Stomach smooth muscle (tissue), 2 donors: ENCODE measurements around the gene HFM1.
"Not testable (repeated sequence)": the region's sequence is repeated elsewhere in the genome, so short reads cannot be mapped to it uniquely, and the experiment has no call there.

Experiments used
- H3K27ac ChIP-seq: one replicate; pipeline ENCODE4 v1.7.0; 2013; ENCODE audit warnings: mild to moderate bottlenecking, low read length, inconsistent platforms
- H3K27me3 ChIP-seq, 2 donors: one replicate each; pipeline ENCODE4 v1.7.0; 2013; ENCODE audit warnings: low read length in 2 of 2; ENCODE audit not compliant: insufficient read depth in 2 of 2, control insufficient read depth in 1 of 2
- H3K36me3 ChIP-seq, 2 donors: one replicate each; pipeline ENCODE4 v1.7.0; 2013; ENCODE audit warnings: low read length in 2 of 2; ENCODE audit not compliant: control insufficient read depth in 2 of 2, insufficient read depth in 2 of 2
- H3K4me1 ChIP-seq: one replicate; pipeline ENCODE4 v1.7.0; 2013; ENCODE audit warnings: low read length; ENCODE audit not compliant: control insufficient read depth, insufficient read depth
- H3K4me3 ChIP-seq, 2 donors: one replicate each; pipeline ENCODE4 v1.7.0; 2013; ENCODE audit warnings: low read length in 2 of 2
- H3K9ac ChIP-seq, 2 donors: one replicate each; pipeline ENCODE4 v1.7.0; 2013; ENCODE audit warnings: low read length in 2 of 2, mild to moderate bottlenecking in 1 of 2
- H3K9me3 ChIP-seq, 2 donors: one replicate each; pipeline ENCODE4 v1.7.0; 2013; ENCODE audit warnings: low read length in 2 of 2; ENCODE audit not compliant: control insufficient read depth in 2 of 2
- donor health status: healthy.
- donor health status: Pancreatic carcinoma.

HFM1 gene

GRCh38 chr1:91303165-91303564 is 101.5 kb downstream of the HFM1 start:
- no peak overlapping the region for H3K27ac ChIP-seq
- H3K4me3 ChIP-seq = no peak overlapping the region
- H3K36me3 ChIP-seq = no peaks in the 10 kb centered on the region
- no peaks in the 10 kb centered on the region for H3K4me1 ChIP-seq
- no peak overlapping the region for H3K9ac ChIP-seq
- H3K27me3 ChIP-seq = no peaks in the 10 kb centered on the region
- peaks cover 2 to 3% of the 10 kb centered on the region in 2 donors for H3K9me3 ChIP-seq

DNA sequence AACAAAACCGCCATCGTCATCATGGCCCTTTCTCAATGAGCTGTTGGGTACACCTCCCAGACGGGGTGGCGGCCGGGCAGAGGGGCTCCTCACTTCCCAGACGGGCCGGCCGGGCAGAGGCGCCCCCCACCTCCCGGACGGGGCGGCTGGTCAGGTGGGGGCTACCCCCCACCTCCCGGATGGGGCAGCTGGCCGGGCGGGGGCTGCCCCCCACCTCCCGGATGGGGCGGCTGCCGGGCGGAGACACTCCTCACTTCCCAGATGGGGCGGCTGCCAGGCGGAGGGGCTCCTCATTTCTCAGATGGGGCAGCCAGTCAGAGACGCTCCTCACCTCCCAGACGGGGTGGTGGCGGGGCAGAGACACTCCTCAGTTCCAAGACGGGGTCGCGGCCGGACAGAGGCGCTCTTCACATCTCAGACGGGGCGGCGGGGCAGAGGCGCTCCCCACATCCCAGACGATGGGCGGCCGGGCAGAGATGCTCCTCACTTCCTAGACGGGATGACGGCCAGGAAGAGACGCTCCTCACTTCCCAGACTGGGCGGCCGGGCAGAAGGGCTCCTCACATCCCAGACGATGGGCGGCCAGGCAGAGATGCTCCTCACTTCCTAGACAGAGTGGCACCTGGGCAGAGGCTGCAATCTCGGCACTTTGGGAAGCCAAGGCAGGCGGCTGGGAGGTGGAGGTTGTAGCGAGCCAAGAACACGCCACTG is 115.6 kb downstream of the HFM1 start:
- not testable (repeated sequence) for H3K9me3 ChIP-seq, H3K4me1 ChIP-seq, H3K4me3 ChIP-seq, H3K27ac ChIP-seq, H3K36me3 ChIP-seq, H3K9ac ChIP-seq, H3K27me3 ChIP-seq

- H3K36me3 ChIP-seq, H3K27me3 ChIP-seq, H3K4me3 ChIP-seq, H3K9ac ChIP-seq, H3K9me3 ChIP-seq, H3K4me1 ChIP-seq, H3K27ac ChIP-seq: not testable (repeated sequence)
Observed at GRCh38 chr1:91286962-91287317, 117.7 kb downstream of the HFM1 start.

GRCh38 chr1:91286259-91286961 is 118.2 kb downstream of the HFM1 start:
- not testable (repeated sequence) for H3K4me3 ChIP-seq, H3K9me3 ChIP-seq, H3K36me3 ChIP-seq, H3K9ac ChIP-seq, H3K4me1 ChIP-seq, H3K27ac ChIP-seq, H3K27me3 ChIP-seq

DNA sequence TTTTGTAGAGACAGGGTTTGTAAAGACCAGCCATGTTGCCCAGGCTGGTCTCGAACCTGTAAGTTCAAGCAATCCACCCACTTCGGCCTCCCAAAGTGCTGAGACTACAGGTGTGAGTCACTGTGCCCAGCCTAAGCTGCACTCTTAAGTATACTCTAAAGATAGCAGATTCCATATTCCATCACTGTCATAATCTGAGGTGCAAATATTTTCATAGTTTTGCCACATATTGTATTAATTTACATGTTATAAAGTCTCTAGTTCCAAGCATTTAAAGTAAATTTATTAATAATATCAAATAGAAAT is 121.3 kb downstream of the HFM1 start:
- Histone ChIP-seq H3K4me3 (no peak overlapping the region), H3K36me3 (no peaks in the 10 kb centered on the region), H3K4me1 (no peaks in the 10 kb centered on the region), H3K9me3 (no peaks in the 10 kb centered on the region), H3K27ac (no peak overlapping the region), H3K27me3 (no peaks in the 10 kb centered on the region), H3K9ac (no peak overlapping the region)

- H3K27ac ChIP-seq = no peak overlapping the region
- H3K27me3 ChIP-seq = no peaks in the 10 kb centered on the region
- no peak overlapping the region for H3K9ac ChIP-seq
- H3K36me3 ChIP-seq = no peaks in the 10 kb centered on the region
- no peaks in the 10 kb centered on the region for H3K4me1 ChIP-seq
- H3K4me3 ChIP-seq = peak overlapping the region; percentile 28 to 52
- H3K9me3 ChIP-seq = no peaks in the 10 kb centered on the region
Observed at GRCh38 chr1:91282695-91283420, 121.8 kb downstream of the HFM1 start.

DNA sequence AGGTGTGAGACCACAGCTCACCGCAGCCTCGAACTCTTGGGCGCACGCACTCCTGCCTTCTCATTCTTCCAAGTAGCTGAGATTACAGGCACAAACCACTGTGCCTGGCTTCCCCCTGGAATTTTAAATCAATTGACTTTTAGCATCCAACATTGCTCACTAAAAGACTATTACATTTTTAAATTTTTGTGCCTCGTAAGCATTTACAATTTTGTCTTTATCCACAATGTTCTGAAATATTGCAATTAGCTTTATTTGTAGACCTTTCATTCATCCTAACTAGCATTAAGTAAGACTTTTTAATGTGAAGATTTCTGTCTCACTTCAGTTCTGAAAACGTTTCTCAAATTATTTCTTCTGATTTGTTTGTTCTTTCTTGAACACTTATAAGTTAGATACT is 122.9 kb downstream of the HFM1 start:
- Histone ChIP-seq H3K9ac (no peak overlapping the region), H3K27ac (no peak overlapping the region), H3K4me3 (no peak overlapping the region), H3K9me3 (no peaks in the 10 kb centered on the region), H3K27me3 (no peaks in the 10 kb centered on the region), H3K4me1 (no peaks in the 10 kb centered on the region), H3K36me3 (no peaks in the 10 kb centered on the region)

DNA sequence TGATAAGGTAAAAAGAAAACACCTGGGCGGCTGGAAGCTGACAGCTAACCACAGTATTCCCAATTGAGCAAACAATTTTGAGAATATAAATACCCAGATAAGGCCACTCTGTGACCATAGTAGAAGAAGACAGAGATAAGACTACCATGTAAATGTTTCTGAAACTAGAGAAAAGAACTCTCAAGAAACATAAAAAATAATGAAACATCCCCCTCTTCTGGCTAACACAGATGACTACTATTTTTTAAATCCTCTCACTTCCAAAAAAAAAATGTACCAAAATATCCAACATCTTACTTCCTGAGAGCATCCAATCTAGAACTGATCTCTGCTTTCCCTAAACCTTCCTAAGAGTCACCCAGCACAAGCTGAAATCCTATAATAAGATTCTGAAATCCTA is 125.9 kb downstream of the HFM1 start:
- H3K36me3 ChIP-seq = no peaks in the 10 kb centered on the region
- H3K9ac ChIP-seq = no peak overlapping the region
- H3K9me3 ChIP-seq = no peaks in the 10 kb centered on the region
- no peak overlapping the region for H3K4me3 ChIP-seq
- H3K27ac ChIP-seq = no peak overlapping the region
- no peaks in the 10 kb centered on the region for H3K4me1 ChIP-seq
- no peaks in the 10 kb centered on the region for H3K27me3 ChIP-seq

DNA sequence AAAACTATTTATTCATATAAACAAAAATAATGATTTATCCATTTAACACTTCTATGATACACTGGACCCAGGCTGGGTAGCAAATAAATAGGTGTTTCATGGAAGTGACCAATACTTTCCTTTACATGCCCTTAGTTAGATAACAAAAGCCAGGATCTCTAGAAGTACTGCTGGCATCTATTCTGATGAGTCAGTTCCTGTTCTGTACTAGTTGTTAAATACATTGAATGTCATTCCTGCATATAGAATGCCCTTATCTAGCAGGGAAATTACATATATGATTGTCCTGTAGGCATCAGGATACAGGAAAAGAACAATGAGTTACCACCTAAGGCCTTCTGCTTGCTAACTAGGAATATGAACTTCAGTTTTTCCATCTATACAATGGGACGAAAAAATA is 130.8 kb downstream of the HFM1 start:
- no peak overlapping the region for H3K4me3 ChIP-seq
- no peaks in the 10 kb centered on the region for H3K9me3 ChIP-seq
- H3K36me3 ChIP-seq = peaks cover 0 to 3% of the 10 kb centered on the region in 2 donors
- H3K9ac ChIP-seq = no peak overlapping the region
- H3K4me1 ChIP-seq = no peaks in the 10 kb centered on the region
- no peak overlapping the region for H3K27ac ChIP-seq
- no peaks in the 10 kb centered on the region for H3K27me3 ChIP-seq

- no peak overlapping the region for H3K9ac ChIP-seq
- H3K4me1 ChIP-seq = no peaks in the 10 kb centered on the region
- no peak overlapping the region for H3K27ac ChIP-seq
- peaks cover 0 to 3% of the 10 kb centered on the region in 2 donors for H3K36me3 ChIP-seq
- no peaks in the 10 kb centered on the region for H3K27me3 ChIP-seq
- H3K4me3 ChIP-seq = no peak overlapping the region
- H3K9me3 ChIP-seq = no peaks in the 10 kb centered on the region
Observed at GRCh38 chr1:91261655-91262054, 143.0 kb downstream of the HFM1 start.

DNA sequence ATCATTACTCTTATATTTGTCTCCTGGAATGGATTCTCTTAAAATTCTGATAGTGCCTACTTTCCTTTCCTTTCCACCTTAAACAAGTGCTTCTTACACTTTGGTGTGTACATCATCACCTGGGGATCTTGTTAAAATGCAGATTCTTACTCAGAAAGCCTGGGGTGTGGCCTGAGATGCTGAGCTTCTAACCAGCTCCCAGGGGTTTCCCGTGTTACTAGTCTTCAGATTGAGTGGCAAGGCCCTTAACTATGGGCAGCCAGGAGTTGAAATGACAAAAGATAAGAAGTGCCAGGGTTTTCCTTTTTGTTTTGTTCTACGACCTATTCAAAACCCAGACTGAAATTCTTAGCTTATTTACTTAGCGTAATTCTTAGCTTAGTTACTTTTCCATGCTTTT is 159.2 kb downstream of the HFM1 start:
- Histone ChIP-seq H3K36me3 (no peaks in the 10 kb centered on the region), H3K27ac (no peak overlapping the region), H3K9me3 (no peaks in the 10 kb centered on the region), H3K9ac (no peak overlapping the region), H3K27me3 (no peaks in the 10 kb centered on the region), H3K4me1 (no peaks in the 10 kb centered on the region), H3K4me3 (no peak overlapping the region)
